HG03521 (cell line): ENCODE data around the gene TUT4.

Experiments
- ATAC-seq: cut with Tn5 transposase; IDR thresholded peaks from one replicate; pipeline ENCODE4 v1.9.1; 2021; ENCODE audit warnings: mild to moderate bottlenecking, moderate library complexity; ENCODE audit not compliant: unreplicated experiment

TUT4 gene

DNA sequence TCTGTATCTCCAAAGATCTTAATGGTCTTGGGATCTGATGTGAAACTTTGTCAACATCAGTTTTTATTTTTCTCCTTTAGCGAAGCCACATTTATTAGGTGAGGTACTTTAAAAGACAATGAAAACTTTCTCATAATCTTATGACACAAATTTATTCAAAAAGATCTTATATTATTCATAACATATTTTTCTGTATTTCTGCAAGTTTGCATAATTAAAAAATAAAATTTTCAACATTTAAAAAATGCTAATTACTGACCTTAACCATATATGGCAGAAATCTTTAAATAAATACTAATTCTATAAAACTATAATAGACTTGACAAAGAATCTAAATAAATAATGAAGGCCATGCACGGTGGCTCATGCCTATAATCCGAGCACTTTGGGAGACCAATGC, 75.9 kb downstream of the TUT4 start:
- no peak for ATAC-seq

DNA sequence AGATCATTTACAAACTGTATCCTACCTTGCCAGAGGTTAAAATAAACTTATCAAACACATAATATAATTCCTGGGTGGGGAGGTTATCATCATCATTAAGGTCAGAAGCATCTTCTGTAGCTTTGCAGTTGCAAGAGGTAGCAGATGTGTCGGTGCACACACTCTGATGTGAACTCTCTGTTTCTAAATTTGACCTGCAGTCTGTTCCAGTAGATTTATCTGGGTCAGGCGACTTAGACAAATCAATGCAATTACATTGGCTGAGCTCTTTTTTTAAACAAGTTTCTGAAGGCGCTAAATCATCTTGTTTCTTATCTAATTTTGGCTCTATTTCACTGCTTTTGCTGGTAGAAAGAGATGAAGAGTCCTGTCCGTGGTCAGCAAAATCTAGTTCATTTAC, 78.1 kb downstream of the TUT4 start:
- no peak for ATAC-seq

DNA sequence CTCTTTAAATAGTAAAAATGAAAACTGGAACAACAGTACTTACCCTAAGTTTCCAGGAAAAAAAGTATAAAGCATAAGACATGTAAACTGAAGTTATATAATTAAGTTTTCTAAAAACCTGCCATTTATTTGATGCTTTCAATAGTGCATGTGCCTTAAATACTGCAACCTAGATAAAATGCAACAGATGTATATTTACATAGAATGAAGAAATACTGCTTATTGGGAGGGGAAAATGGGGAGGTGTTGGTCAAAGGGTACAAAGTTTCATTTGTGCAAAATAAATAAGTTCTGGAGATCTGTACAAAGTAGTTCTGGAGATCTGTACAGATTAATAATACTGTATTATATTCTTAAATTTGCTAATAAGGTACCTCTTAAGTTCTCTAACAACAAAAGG, 79.9 kb downstream of the TUT4 start:
- ATAC-seq = no peak

DNA sequence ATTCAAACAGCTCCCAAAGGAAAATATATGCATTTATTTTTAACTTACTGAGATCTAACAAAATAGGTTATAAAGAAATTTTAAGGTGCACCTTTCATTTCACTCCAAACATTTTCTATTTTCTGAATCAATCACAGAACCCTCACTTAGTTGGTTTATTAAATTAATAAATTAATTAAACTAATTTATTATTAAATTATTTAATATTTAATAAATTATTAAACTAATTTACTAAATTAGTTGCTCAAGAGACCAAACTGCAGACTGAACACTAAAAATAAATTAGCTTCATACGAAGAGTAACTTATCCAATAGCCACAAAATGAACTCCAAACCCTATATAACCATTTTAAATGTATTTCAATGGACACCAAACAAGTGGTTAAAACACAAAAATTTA, 80.5 kb downstream of the TUT4 start:
- no peak for ATAC-seq

DNA sequence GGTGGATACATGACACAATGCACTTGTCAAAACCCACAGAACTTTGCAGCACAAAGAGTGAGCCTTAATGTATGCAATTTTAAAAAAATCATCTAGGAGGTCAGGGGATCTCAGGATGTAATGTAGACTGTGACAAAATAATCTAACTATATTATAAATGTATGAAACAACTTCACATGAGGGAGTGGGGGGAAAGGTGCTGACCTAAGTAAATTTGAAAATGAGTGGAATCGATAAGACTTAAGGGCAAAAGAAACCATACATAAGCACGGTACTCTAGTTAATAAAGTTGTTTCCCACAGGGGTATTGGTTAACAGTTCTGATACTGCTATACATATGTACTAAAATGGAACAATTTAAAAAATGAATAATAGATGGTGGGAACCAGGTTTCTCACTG, 83.8 kb downstream of the TUT4 start:
- no peak for ATAC-seq

DNA sequence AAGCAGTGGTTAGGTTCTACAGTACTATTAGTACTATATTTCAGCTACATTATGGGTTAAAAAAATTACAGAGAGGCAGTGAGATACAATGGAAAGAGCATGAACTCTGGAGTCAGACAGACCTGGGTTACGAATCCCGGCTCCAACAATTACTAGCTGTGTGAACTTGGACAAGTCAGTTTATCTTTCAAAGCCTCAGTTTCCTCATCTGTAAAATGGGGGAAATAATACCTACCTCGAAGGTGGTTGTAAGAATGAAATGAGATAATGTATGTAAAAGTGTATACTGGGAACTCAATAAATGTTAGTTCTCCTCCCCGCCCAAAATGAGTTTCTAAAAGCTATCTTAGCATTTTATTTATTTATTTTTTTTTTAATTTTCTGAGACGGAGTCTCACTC, 89.0 kb downstream of the TUT4 start:
- no peak for ATAC-seq

DNA sequence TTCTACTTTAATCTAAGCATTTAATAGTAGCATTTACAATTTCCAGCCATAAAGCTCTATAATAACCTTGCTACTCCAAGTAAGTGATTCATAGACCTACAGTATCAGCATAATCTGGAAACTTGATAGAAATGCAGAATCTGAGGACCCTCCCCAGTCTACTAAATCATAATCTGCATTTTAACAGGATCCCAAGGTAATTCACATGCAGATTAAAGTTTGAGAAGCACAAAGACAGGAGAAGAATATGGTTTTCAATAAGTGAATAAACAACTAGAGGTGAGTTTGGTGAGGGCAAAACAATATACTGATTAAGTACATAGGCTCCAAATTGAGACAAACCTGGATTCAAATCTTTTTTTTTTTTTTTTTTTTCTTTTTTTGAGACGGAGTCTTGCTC, 91.1 kb downstream of the TUT4 start:
- ATAC-seq = no peak

DNA sequence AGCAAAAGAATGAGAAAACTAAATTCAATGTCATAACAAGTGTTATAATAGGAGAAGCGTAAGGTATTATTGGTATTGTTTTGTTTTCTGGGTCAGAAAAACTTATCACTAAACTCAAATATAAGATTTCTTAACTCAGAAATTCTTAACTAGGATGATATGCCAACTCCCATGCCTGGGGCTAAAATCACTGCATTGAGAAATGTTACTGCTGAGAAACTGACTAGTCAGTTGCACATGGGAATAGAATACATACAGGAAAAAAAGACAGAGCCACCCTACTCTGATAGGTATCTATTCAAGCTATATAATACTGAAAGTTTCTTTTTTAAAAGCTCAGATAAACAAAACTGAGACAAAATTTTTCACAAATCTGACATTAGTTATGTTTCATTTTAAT, 92.2 kb downstream of the TUT4 start:
- ATAC-seq = no peak

DNA sequence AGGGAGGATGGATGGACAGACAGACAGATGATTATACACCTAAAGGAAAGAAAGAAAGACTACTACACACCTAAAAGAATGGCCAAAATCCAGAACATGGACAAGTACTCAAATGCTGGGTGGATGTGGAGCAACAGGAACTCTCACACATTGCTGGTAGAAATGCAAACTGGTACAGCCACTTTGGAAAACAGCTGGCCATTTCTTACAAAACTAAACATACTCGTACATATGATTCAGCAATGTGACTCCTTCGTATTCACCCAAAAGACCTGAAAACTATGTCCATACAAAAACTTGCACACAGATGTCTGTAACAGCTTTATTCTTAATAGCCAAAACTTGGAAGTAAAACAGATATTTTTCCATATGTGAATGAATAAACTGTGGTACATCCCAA, 97.2 kb downstream of the TUT4 start:
- ATAC-seq = no peak

DNA sequence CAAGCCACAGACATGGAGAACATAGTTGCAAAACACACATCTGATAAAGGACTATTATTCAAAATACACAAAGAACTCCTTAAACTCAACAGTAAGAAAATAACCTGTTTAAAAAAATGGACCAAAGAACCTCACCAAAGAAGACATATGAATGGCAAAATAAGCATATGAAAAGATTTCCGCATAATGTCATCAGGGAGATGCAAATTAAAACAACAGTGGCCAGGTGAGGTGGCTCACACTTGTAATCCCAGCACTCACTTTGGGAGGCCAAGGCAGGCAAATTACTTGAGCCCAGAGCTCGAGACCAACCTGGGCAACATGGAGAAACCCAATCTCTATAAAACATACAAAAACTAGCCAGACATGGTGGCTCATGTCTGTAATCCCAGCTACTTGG, 98.1 kb downstream of the TUT4 start:
- no peak for ATAC-seq

DNA sequence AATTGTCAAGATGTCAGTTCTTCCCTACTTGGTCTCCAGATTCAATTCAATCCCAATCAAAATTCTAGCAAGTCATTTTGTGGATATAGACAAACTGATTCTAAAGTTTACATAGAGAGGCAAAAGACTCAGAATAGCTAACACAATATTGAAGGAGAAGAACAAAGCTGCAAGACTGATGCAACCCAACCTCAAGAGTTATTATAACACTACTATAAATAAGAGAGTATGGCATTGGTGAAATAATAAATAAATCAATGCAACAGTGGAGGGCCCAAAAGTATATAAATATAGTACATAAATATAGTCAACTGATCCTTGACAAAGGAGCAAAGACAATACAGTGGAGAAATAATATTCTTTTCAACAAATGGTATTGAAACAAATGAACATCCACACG, 98.8 kb downstream of the TUT4 start:
- ATAC-seq = no peak

DNA sequence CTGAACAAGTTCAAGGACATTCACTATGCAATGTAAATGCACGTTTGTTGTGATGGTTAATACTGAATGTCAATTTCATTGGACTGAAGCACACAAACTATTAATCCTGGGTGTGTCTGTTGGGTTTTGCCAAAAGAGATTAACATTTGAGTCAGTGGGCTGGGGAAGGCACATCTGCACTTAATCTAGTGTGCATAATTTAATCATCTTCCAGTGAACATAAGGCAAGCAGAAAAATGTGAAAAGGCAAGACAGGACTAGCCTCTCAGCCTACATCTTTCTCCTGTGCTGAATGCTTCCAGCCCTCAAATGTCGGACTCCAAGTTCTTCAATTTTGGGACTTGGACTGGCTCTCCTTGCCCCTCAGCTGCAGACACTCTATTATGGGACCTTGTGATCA, 108.4 kb downstream of the TUT4 start:
- no peak for ATAC-seq

DNA sequence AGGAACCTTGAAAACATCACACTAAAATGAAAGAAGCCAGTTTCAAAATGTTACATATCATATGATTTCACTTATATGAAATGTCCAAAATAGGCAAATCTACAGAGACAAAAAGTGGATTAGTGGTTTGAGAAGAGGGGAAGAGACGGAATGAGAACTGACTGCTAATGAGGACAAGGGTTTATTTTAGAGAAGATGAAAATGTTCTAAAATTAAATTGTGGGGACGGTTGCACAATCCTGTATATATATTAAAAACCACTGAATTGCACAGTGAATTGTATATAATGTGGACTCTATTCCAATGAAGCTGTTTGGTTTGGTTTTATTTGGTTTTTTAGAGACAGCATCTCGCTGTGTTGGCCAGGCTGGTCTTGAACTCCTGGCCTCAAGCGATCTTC, 112.9 kb downstream of the TUT4 start:
- ATAC-seq = no peak

DNA sequence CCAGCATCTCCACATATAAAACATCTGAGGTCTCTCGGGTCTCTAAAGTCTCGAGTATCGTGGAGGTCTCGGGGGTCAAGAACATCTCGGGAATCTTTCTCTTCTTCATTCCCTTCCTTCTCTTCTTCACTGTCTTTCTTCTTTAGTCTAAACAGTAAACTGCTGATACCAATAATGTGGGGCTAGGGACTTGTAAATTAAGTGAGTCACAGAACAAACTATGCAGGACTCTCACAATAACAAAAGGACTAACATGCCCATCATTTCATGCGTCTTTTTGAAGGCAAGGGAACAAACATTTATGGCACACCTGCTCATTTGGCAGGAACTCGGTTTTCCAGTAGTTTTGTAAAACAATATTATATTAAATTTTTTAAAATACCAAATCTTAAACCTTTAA, 116.1 kb downstream of the TUT4 start:
- ATAC-seq = no peak

DNA sequence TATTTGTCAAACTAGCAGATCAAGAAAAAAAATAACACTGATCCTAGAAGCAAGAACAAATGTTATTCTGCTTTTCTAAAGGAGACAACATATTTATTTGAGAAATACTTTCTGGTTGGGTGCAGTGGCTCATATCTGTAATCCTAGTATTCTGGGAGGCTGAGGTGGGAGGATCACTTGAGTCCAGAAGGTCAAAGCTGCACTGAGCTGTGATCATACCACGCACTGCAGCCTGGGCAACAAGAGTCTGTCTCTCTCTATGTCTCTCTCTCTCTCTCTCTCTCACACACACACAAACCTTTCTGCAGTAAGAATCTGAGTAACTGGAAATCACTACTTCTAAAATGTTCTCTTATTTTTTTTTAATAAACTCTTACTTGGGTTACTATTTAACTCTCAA, 117.2 kb downstream of the TUT4 start:
- no peak for ATAC-seq

DNA sequence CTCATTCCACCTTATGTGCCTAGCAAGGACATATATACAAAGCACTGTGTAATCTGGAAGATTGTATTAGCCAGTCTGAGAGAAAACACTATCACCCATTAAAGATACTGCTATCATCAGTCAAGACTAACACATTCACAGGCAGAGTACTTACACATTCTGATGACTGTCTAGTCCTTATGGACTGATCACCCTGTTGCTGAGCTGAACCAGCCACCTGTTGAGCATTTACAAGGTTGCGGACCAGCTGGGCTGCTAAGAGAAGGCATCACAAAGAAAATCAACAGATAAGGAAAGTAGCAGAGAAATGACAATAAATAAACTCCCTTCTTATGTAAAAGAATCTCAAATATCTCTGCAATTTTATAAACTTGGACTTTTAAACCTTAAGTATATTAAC, 117.7 kb downstream of the TUT4 start:
- no peak for ATAC-seq

DNA sequence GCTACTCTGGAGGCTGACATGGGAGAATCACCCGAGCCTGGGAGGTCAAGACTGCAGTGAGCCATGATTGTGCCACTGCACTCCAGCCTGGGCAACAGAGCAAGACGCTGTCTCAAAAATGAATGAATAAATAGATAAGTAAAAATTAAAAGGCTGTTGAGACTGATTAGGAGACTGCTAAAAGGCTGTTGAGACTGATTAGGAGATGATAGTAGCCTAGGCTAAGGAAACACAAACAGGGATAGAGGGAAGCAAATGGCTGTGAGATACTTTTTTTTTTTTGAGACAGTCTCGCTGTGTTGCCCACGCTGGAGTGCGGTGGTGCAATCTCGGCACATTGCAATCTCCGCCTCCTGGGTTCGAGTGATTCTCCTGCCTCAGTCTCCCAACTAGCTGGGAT, 120.1 kb downstream of the TUT4 start:
- ATAC-seq = no peak

DNA sequence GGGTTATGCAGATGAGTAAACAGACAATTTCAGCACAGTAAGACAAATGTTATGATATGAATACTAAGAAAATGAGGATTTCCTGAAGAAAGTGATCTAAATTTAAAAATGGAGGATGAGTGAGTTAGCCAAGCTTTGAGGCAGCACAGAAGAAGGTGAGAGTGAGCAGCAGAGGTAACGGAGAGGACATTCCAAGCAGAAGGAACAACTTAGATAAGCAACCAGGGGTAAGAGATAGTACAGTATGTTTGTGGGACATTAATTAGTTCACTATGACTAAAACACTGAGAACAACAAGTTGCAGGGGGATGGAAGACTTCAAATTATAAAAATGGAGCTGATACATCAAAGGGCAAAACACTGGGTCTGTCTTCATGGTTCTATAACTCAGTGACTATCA, 125.7 kb downstream of the TUT4 start:
- ATAC-seq = no peak

DNA sequence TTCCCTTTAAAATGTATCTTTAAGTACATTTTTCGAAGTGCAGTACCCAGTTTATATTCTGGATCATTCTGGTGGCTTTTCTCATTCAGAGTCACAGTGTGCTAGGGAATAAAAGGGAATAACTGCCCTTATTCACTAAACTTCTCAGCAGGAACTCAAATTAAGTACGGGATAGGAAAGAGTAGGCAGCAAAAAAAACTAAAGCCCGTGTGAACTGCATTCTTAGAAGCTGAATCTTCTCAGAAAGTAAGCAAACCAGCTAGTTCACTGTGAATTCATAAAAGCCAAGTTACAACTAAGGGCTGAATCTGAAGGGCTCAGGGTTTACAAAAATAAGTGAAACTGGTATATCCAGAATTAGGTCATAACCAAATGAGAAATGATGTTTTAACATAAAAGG, 126.5 kb downstream of the TUT4 start:
- ATAC-seq = no peak

DNA sequence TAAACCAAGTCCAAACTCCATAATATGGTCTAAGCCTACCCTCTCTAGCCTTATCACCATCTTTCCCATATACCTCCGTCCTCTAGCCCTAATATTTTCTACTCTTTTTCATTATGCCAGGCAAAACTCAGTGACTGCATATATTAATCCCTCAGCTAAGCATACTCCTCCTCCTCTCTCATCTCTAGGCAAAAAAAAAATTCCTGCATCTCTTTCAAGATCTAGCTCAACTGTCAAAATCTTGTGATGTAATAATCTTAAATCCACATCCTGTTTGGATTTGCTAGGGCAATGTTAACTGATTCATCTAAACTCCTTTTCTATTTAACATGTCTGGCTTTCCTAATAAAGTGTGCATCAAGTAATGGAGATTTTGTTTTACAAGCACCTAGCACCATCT, 128.1 kb downstream of the TUT4 start:
- ATAC-seq = no peak

DNA sequence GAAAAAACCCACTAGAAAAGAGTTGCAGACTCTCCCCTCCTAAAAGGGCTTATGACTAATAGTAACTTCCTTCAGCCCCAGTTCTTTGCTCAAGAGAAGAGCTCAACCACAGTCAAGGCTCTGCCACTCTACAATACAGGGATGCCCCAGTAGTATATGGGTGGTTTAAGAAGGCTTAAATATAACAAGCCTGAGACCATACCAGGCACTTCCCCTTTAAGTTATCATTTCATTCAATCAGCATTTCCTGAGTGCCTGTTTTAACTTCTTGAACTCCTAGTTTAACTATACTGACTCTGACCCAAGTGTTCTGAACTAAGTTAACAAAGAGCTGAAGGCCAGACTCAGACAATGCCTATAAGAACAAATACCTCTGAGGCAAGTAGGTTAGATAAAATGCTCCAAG, 128.7 kb downstream of the TUT4 start:
- ATAC-seq = no peak

DNA sequence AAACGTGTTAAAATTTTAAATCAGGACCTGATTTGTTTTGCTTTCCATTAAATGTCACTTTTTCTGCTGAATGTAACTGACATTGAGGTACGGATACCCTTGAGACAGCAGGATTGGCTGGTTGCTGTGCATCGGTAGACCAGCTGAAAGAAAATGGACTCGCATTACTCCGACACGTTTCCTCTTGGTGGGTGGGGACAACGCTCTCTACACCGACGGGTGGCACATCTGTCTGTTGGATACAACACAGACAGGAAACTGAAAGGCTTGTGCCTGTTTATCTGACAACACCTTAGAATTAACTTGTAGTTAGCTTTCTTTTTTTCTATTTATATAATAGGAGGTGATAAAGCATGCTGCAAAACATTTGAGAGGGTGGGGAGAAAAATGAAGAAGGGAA, 129.1 kb downstream of the TUT4 start:
- ATAC-seq = no peak

DNA sequence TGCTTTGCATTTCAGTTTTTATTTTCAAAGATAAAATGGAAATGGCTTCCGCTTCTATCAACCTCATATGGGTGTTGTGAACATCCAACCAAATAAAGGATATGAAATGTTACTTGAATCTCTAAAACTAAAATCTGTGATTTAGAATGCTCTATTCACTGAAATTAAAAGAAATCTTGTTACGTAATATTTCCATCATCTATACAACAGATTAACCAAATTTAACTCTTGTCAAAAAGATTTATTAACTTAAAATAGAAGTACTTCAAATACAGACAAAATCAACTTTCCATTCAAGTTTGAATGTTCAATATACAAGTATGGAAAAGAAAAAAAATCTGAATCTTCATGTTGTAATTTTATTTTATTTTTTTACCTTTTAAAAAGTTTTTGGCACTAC, 129.8 kb downstream of the TUT4 start:
- ATAC-seq = no peak

DNA sequence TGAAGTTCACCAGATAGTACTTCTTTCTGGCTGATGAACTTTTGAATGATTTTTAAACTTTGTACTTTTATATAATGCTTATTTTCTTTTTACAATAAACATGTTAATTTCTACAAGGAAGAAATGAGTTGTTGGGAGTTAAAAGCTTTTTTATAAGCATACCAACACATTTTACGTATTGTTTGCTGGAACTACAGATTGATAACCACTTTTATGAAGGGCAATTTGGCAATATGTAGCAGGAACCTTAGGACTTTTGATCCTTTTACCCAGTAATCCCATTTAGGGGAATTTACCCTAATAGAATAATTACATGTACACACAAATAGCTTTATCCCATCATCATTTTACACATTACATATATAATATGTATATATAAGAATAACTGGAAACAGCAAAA, 132.2 kb downstream of the TUT4 start:
- no peak for ATAC-seq
